Loucy (cell line): ENCODE data around the gene RNASEL.

Source experiments
- H2AFZ ChIP-seq: fragments of 200-600 bp; sonication (generic); 2 replicates; pipeline ENCODE4 v1.6.0; 2016; ENCODE audit warnings: antibody characterized with exemption, mild to moderate bottlenecking, low read length, moderate library complexity
- H3F3A ChIP-seq: fragments of 200-600 bp; 2 replicates; pipeline ENCODE4 v1.6.0; 2016; ENCODE audit warnings: antibody characterized with exemption, low read depth, mild to moderate bottlenecking
- H3K27me3 ChIP-seq: fragments of 200-600 bp; sonication (generic); 2 replicates; pipeline ENCODE4 v1.6.1; 2014; ENCODE audit warnings: low read length, mild to moderate bottlenecking; ENCODE audit not compliant: insufficient read depth, poor library complexity, severe bottlenecking
- H3K36me3 ChIP-seq: fragments of 200-600 bp; sonication (generic); 2 replicates; pipeline ENCODE4 v1.6.1; 2016; ENCODE audit warnings: low read length; ENCODE audit not compliant: insufficient read depth
- H3K4me1 ChIP-seq: fragments of 200-600 bp; sonication (generic); 2 replicates; pipeline ENCODE4 v1.5.1; 2014; ENCODE audit warnings: low read length, mild to moderate bottlenecking; ENCODE audit not compliant: insufficient read depth, poor library complexity, severe bottlenecking
- H3K4me2 ChIP-seq: fragments of 200-600 bp; sonication (generic); 2 replicates; pipeline ENCODE4 v1.6.0; 2014; ENCODE audit warnings: antibody characterized with exemption, low read length, low read depth, mild to moderate bottlenecking; ENCODE audit not compliant: poor library complexity, severe bottlenecking
- H3K4me3 ChIP-seq: fragments of 200-600 bp; sonication (generic); 2 replicates; pipeline ENCODE4 v1.5.1; 2014; ENCODE audit warnings: low read length, mild to moderate bottlenecking, mixed read lengths; ENCODE audit not compliant: poor library complexity, severe bottlenecking
- H3K79me2 ChIP-seq: fragments of 200-600 bp; sonication (generic); 2 replicates; pipeline ENCODE4 v1.6.1; 2014; ENCODE audit warnings: low read length; ENCODE audit not compliant: insufficient read depth
- H3K9ac ChIP-seq: fragments of 200-600 bp; sonication (generic); 2 replicates; pipeline ENCODE4 v1.6.0; 2014; ENCODE audit warnings: mild to moderate bottlenecking, low read depth, low read length, moderate library complexity; ENCODE audit not compliant: poor library complexity, severe bottlenecking
- H3K9me2 ChIP-seq: fragments of 200-600 bp; sonication (generic); replicated peaks from 2 replicates; pipeline ENCODE4 v1.6.1; 2016; ENCODE audit warnings: low read depth, low read length, mixed read lengths
- H3K9me3 ChIP-seq: fragments of 200-600 bp; sonication (generic); 2 replicates; pipeline ENCODE4 v1.6.1; 2014; ENCODE audit warnings: mild to moderate bottlenecking, antibody characterized with exemption, low read length, low read depth; ENCODE audit not compliant: insufficient read depth
- H4K20me1 ChIP-seq: fragments of 200-600 bp; sonication (generic); 2 replicates; pipeline ENCODE4 v1.6.0; 2014; ENCODE audit warnings: antibody characterized with exemption, low read length, mild to moderate bottlenecking; ENCODE audit not compliant: insufficient read depth, poor library complexity, severe bottlenecking
- EZH2phosphoT487 ChIP-seq: fragments of 200-600 bp; IDR thresholded peaks from 2 replicates; pipeline ENCODE4 v1.6.1; 2018; ENCODE audit warnings: antibody characterized with exemption, mild to moderate bottlenecking, moderate library complexity, borderline replicate concordance
- TF ChIP-seq, protein P1 (sequence below): fragments of 200-600 bp; sonication (generic); conservative IDR thresholded peaks from 2 replicates; pipeline ENCODE4 v1.5.1; 2014; ENCODE audit warnings: mild to moderate bottlenecking, antibody characterized with exemption, low read length

The RNASEL gene

DNA sequence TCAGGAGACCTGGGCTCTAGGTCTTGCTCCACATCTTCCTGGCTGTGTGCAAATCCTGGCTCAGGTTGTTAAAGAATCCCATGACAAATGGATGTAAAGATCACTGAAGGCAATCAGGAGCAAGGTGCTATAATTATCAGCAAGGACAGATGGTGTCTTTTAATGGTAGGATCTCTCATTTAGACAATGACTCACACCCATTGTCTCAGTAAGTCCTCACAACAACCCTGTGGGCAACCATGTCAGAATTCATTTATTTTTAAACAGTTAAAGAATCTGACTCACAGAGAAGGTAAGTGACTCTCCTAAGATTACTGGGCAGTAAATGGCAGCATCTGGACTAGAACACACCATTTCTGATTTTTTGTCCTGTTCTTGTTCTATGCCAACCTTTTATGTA, 32.8 kb downstream of the RNASEL start:
- H3K4me2 ChIP-seq, result no peak overlapping the region
- no peaks in the 10 kb centered on the region for H3K79me2 ChIP-seq
- H3K4me3 ChIP-seq, result no peak overlapping the region

DNA sequence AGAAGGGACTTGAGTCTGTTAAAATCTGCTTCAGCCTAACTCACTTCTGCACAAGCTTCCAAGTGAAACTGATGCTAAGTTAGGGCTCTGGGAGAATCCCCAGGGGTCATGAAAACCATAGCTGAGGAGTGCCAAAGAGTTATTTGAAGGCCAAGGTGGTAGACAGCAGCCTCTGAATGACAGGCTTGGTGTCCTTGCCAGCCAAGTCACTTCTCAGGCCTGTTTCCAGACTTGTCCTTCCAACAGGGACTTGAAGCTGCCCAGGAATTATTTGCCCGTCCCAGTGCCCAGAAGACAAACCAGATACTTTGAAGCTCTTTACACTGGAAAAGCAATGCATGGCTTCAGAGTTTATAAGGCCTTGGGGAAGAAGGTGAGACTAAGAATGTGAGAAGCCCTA, 33.6 kb downstream of the RNASEL start:
- H3K4me3 ChIP-seq, result no peak overlapping the region
- no peaks in the 10 kb centered on the region for H3K36me3 ChIP-seq
- no peaks in the 10 kb centered on the region for H3K9me2 ChIP-seq
- no peak overlapping the region for H3K4me2 ChIP-seq
- no peaks in the 10 kb centered on the region for H3K27me3 ChIP-seq
- no peaks in the 10 kb centered on the region for H3K79me2 ChIP-seq
- no peak overlapping the region for H3K9ac ChIP-seq
- no peak for TF ChIP-seq EZH2phosphoT487
- TF ChIP-seq, protein P1, sequence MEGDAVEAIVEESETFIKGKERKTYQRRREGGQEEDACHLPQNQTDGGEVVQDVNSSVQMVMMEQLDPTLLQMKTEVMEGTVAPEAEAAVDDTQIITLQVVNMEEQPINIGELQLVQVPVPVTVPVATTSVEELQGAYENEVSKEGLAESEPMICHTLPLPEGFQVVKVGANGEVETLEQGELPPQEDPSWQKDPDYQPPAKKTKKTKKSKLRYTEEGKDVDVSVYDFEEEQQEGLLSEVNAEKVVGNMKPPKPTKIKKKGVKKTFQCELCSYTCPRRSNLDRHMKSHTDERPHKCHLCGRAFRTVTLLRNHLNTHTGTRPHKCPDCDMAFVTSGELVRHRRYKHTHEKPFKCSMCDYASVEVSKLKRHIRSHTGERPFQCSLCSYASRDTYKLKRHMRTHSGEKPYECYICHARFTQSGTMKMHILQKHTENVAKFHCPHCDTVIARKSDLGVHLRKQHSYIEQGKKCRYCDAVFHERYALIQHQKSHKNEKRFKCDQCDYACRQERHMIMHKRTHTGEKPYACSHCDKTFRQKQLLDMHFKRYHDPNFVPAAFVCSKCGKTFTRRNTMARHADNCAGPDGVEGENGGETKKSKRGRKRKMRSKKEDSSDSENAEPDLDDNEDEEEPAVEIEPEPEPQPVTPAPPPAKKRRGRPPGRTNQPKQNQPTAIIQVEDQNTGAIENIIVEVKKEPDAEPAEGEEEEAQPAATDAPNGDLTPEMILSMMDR, result no peak
- no peaks in the 10 kb centered on the region for H3K4me1 ChIP-seq
- H2AFZ ChIP-seq, result no peak overlapping the region
- H3F3A ChIP-seq, result no peaks in the 10 kb centered on the region
- no peaks in the 10 kb centered on the region for H4K20me1 ChIP-seq
- H3K9me3 ChIP-seq, result no peaks in the 10 kb centered on the region

More for the DNA sequence above, 32.8 kb downstream of the RNASEL start:
- no peak overlapping the region for H2AFZ ChIP-seq
- H3K27me3 ChIP-seq, result no peaks in the 10 kb centered on the region
- no peaks in the 10 kb centered on the region for H3F3A ChIP-seq
- H3K9me2 ChIP-seq, result no peaks in the 10 kb centered on the region
- H3K36me3 ChIP-seq, result no peaks in the 10 kb centered on the region
- no peak overlapping the region for H3K9ac ChIP-seq
- no peaks in the 10 kb centered on the region for H3K4me1 ChIP-seq
- no peaks in the 10 kb centered on the region for H3K9me3 ChIP-seq
- no peaks in the 10 kb centered on the region for H4K20me1 ChIP-seq
- TF ChIP-seq EZH2phosphoT487, result no peak
- TF ChIP-seq, protein P1, result no peak

DNA sequence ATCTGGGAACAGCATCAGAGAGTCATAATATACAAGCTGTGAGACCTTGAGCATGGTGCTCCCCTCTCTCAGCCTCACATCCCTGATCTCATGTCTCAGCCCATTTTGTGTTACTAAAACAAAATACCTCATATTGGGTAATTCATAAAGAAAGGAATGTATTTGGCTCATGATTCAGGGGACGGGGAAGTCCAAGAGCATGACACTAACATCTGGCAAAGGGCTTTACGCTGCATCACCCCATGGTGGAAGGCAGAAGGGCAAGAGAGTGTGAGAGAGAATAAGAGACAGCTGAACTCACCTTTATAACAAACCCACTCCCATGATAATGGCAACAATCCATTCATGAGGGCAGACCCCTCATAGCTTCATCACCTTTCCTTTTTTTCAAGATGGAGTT, 36.5 kb downstream of the RNASEL start:
- Histone ChIP-seq H3K9me2 (no peaks in the 10 kb centered on the region), H3K79me2 (no peaks in the 10 kb centered on the region), H3K9ac (no peak overlapping the region), H3K4me2 (no peak overlapping the region), H3K27me3 (no peaks in the 10 kb centered on the region), H4K20me1 (no peaks in the 10 kb centered on the region), H3K4me1 (no peaks in the 10 kb centered on the region), H3K9me3 (no peaks in the 10 kb centered on the region), H3K36me3 (no peaks in the 10 kb centered on the region), H3F3A (no peaks in the 10 kb centered on the region), H3K4me3 (no peak overlapping the region), H2AFZ (no peak overlapping the region)
- TF ChIP-seq, protein P1, result no peak
- no peak for TF ChIP-seq EZH2phosphoT487
